PC-3 (cell line): Measurements from ENCODE around the gene CACTIN. TPM values are rescaled to one million over a fixed set of nuclear protein-coding genes. Genes with fewer than 3 reads are reported as not detected.
A peak's percentile ranks its signal among the peaks of the same experiment; 100 is the strongest.

Experiments
- ATAC-seq: fragments of 200-7000 bp; cut with Tn5 transposase; 2 replicates; pipeline ENCODE4 v1.9.1; 2020; ENCODE audit warnings: mild to moderate bottlenecking, moderate library complexity
- BruUV-seq: library from RNA; stranded (reverse); fragments of 400-500 nt; replicated peaks from 2 replicates; lab custom pipeline; 2021; lab: Mats Ljungman, UMichigan
- CTCF ChIA-PET: fragments of 300-600 bp; sonication (Branson Sonifier 250); formaldehyde crosslinking; loops from one replicate; lab custom pipeline; 2022; ENCODE audit warnings: antibody characterized with exemption; lab: Charles Lee
- POLR2A ChIA-PET: fragments of 300-600 bp; sonication (Branson Sonifier 250); formaldehyde crosslinking; loops from one replicate; lab custom pipeline; 2022; ENCODE audit warnings: antibody characterized with exemption; ENCODE audit not compliant: unreplicated experiment; lab: Charles Lee
- DNase-seq: peaks from one replicate; pipeline ENCODE4 v3.0.0-alpha.2; 2015
- H2AFZ ChIP-seq: fragments of 300-600 bp; sonication (generic); 2 replicates; pipeline ENCODE4 v1.6.0; 2016; ENCODE audit warnings: antibody characterized with exemption, low read length
- H3F3A ChIP-seq: fragments of 300-600 bp; sonication (generic); one replicate; pipeline ENCODE4 v1.6.0; 2017; ENCODE audit warnings: antibody characterized with exemption, low read length, control low read depth, mild to moderate bottlenecking; ENCODE audit not compliant: unreplicated experiment
- H3K27ac ChIP-seq: fragments of 300-600 bp; sonication (generic); 2 replicates; pipeline ENCODE4 v1.5.1; 2016; ENCODE audit warnings: mild to moderate bottlenecking, low read length
- H3K27me3 ChIP-seq: fragments of 300-600 bp; sonication (generic); 2 replicates; pipeline ENCODE4 v1.6.1; 2016; ENCODE audit warnings: low read length, mixed read lengths
- H3K36me3 ChIP-seq: fragments of 300-600 bp; sonication (generic); 2 replicates; pipeline ENCODE4 v1.6.1; 2016; ENCODE audit warnings: low read depth, mixed run types, low read length, mixed read lengths
- H3K4me1 ChIP-seq: fragments of 300-600 bp; sonication (generic); 2 replicates; pipeline ENCODE4 v1.5.1; 2016; ENCODE audit warnings: low read length; ENCODE audit not compliant: insufficient read depth
- H3K4me2 ChIP-seq: fragments of 300-600 bp; sonication (generic); 2 replicates; pipeline ENCODE4 v1.6.0; 2016; ENCODE audit warnings: low read length
- H3K4me3 ChIP-seq: fragments of 300-600 bp; sonication (generic); 2 replicates; pipeline ENCODE4 v1.5.1; 2016; ENCODE audit warnings: mild to moderate bottlenecking, low read length, mixed read lengths
- H3K79me2 ChIP-seq: fragments of 300-600 bp; sonication (generic); 2 replicates; pipeline ENCODE4 v1.6.1; 2017; ENCODE audit warnings: low read length, mixed read lengths
- H3K9ac ChIP-seq: fragments of 300-600 bp; sonication (generic); 2 replicates; pipeline ENCODE4 v1.6.0; 2016; ENCODE audit warnings: mild to moderate bottlenecking, low read length
- H3K9me2 ChIP-seq: fragments of 300-600 bp; sonication (generic); replicated peaks from 2 replicates; pipeline ENCODE4 v1.6.1; 2016; ENCODE audit warnings: mixed run types, low read length, mixed read lengths
- H3K9me3 ChIP-seq: fragments of 300-600 bp; sonication (generic); 2 replicates; pipeline ENCODE4 v1.6.1; 2016; ENCODE audit warnings: low read length, mixed read lengths
- H4K20me1 ChIP-seq: fragments of 300-600 bp; sonication (generic); 2 replicates; pipeline ENCODE4 v1.6.1; 2016; ENCODE audit warnings: low read length, mixed read lengths
- EZH2 ChIP-seq: fragments of 300-600 bp; sonication (generic); IDR thresholded peaks from one replicate; pipeline ENCODE4 v1.6.1; 2017; ENCODE audit warnings: antibody characterized with exemption, mild to moderate bottlenecking, low read length; ENCODE audit not compliant: unreplicated experiment
- EZH2phosphoT487 ChIP-seq: fragments of 300-600 bp; sonication (generic); IDR thresholded peaks from 2 replicates; pipeline ENCODE4 v1.6.1; 2018; ENCODE audit warnings: mild to moderate bottlenecking, antibody characterized with exemption, low read length, borderline replicate concordance
- intact Hi-C: fragments of 100-400 bp; cut with micrococcal nuclease; formaldehyde crosslinking; loops from 2 replicates; pipeline ENCODE4 v1.9.0; 2023
- total RNA-seq: library from RNA; depleted of rRNA; stranded (reverse); fragments of >200 nt; gene quantifications from 2 replicates; pipeline ENCODE4 v1.2.3, GENCODE V29; 2014
- TF ChIP-seq, protein P1 (sequence below): fragments of 300-600 bp; sonication (generic); conservative IDR thresholded peaks from 2 replicates; pipeline ENCODE4 v1.5.1; 2017; ENCODE audit warnings: antibody characterized with exemption, low read depth, mild to moderate bottlenecking, low read length

CACTIN gene
- total RNA-seq, 1 experiment from 2014 or later: 47.8 TPM

DNA sequence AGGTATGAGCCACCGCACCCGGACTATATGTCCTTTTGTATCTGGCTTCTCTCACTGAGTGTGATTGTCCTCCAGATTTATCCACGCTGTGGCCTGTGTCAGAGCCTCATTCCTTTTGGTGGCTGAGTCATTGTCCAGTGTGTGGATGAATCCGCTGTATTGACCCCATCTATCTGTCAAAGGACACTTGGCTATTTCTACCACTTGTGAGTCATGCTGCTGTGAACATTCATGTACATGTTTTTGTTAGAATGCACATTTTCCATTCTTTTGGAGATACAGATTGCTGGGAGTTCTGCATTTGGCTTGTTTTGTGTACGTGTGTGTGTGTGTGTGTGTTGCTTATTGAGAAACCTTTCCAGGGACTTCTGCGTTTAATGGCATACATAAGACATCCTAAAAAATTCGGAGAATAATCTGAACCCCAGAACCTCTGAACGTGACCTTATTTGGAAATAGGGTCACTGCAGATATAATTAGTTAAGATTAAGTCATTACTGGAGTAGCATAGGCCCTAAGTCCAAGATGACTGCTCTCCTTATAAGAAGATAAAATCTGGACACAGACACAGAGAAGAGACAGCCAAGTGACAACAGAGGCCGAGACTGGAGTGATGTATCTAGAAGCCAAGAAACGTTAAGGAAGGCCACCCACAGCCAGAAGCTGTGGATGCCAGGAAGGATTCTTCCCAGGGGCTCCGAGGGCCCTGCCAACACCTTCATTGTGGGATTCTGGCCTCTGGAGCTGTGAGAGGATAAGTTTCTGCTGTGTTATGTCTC is 46.2 kb downstream of the CACTIN start:
- no peaks in the 10 kb centered on the region for H3K27me3 ChIP-seq
- H3K36me3 ChIP-seq: no peaks in the 10 kb centered on the region; the same call in 1 of the 2 replicates
- no peak overlapping the region for H3K4me3 ChIP-seq
- ChIA-PET CTCF (no interaction called here), POLR2A (no interaction called here)
- no peaks in the 10 kb centered on the region for H3F3A ChIP-seq
- no peak overlapping the region for H3K4me2 ChIP-seq
- no peaks in the 10 kb centered on the region for H4K20me1 ChIP-seq
- no peak overlapping the region for H2AFZ ChIP-seq
- H3K9me3 ChIP-seq: no peaks in the 10 kb centered on the region
- peak; percentile 94 for ATAC-seq
- TF ChIP-seq, protein P1, sequence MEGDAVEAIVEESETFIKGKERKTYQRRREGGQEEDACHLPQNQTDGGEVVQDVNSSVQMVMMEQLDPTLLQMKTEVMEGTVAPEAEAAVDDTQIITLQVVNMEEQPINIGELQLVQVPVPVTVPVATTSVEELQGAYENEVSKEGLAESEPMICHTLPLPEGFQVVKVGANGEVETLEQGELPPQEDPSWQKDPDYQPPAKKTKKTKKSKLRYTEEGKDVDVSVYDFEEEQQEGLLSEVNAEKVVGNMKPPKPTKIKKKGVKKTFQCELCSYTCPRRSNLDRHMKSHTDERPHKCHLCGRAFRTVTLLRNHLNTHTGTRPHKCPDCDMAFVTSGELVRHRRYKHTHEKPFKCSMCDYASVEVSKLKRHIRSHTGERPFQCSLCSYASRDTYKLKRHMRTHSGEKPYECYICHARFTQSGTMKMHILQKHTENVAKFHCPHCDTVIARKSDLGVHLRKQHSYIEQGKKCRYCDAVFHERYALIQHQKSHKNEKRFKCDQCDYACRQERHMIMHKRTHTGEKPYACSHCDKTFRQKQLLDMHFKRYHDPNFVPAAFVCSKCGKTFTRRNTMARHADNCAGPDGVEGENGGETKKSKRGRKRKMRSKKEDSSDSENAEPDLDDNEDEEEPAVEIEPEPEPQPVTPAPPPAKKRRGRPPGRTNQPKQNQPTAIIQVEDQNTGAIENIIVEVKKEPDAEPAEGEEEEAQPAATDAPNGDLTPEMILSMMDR: no peak
- TF ChIP-seq EZH2phosphoT487 (no peak), EZH2 (no peak)
- BruUV-seq: no TSS peak
- intact Hi-C loops: no loop called here
- H3K27ac ChIP-seq: no peak overlapping the region
- no peak overlapping the region for H3K9ac ChIP-seq
- no peaks in the 10 kb centered on the region for H3K79me2 ChIP-seq
- no peaks in the 10 kb centered on the region for H3K9me2 ChIP-seq
- DNase-seq: peak; percentile 69
- H3K4me1 ChIP-seq: peaks cover 8% of the 10 kb centered on the region; the same call in 1 of the 2 replicates

DNA sequence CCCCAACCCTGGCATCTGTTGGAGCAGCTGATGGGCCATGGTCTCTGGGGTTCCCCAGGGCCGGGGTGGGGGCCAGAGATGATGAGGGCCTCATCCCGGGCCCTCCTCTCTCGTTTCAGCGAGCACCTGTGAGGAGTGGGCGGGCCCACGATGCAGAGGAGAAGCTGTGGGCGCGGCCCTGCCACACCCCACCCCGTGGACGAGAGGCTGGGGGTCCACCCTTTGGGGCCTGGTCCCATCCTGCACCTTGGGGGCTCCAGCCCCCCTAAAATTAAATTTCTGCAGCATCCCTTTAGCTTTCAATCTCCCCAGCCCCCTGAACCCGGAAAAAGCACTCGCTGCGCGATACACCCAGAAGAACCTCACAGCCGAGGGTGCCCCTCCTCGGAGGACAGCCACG is 48.2 kb downstream of the CACTIN start:
- Histone ChIP-seq H3K9me2 (no peaks in the 10 kb centered on the region), H3K79me2 (peaks cover 7% of the 10 kb centered on the region), H3F3A (no peaks in the 10 kb centered on the region), H3K27ac (no peak overlapping the region), H3K36me3 (peaks cover 3% of the 10 kb centered on the region), H3K27me3 (no peaks in the 10 kb centered on the region), H4K20me1 (no peaks in the 10 kb centered on the region), H3K9ac (no peak overlapping the region), H3K4me3 (no peak overlapping the region), H3K9me3 (no peaks in the 10 kb centered on the region), H3K4me2 (no peak overlapping the region), H2AFZ (no peak overlapping the region), H3K4me1 (peaks cover 8% of the 10 kb centered on the region; the same call in 1 of the 2 replicates)
- ChIA-PET CTCF (no interaction called here), POLR2A (no interaction called here)
- DNase-seq (no peak), ATAC-seq (no peak)
- intact Hi-C loops: no loop called here
- BruUV-seq: TSS peak; percentile 34
- TF ChIP-seq, protein P1: no peak
- no peak for TF ChIP-seq EZH2phosphoT487
- no peak for TF ChIP-seq EZH2

DNA sequence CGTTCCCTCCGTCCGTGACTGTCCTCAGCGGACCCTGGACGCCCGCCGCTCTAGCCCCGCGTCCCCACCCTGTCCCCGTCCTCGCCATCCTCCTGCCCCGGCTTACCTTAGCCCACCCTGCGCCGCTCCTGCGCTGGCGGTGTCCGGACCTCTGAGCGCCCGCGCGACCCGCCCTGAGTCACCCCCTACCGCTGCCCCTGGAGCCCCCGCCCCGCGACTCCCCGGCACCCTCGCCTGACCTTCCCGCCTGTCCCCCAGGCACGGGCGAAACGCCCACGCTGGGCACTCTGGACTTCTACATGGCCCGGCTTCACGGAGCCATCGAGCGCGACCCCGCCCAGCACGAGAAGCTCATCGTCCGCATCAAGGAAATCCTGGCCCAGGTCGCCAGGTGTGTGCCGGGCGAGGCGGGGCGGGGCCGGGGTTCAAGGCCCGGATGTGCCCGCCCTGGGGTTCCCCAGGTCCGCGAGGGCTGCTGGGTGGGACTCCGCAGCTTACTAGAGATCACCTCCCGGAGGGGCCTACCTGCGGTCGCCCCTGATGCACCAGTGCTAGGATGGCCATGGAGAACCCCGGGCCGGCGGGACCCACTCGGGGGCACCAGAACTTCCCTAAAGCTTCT is 48.8 kb downstream of the CACTIN start:
- H3F3A ChIP-seq: no peaks in the 10 kb centered on the region
- no peaks in the 10 kb centered on the region for H4K20me1 ChIP-seq
- H2AFZ ChIP-seq: no peak overlapping the region
- ChIA-PET POLR2A (no interaction called here), CTCF (no interaction called here)
- peaks cover 12% of the 10 kb centered on the region for H3K79me2 ChIP-seq
- H3K9ac ChIP-seq: no peak overlapping the region
- peaks cover 3% of the 10 kb centered on the region for H3K36me3 ChIP-seq
- H3K4me2 ChIP-seq: no peak overlapping the region
- TF ChIP-seq, protein P1: no peak
- TF ChIP-seq EZH2phosphoT487 (no peak), EZH2 (no peak)
- H3K4me1 ChIP-seq: peaks cover 8% of the 10 kb centered on the region; the same call in 1 of the 2 replicates
- H3K9me3 ChIP-seq: no peaks in the 10 kb centered on the region
- no peak overlapping the region for H3K4me3 ChIP-seq
- no peaks in the 10 kb centered on the region for H3K9me2 ChIP-seq
- intact Hi-C loops: no loop called here
- ATAC-seq (no peak), DNase-seq (no peak)
- H3K27ac ChIP-seq: no peak overlapping the region
- H3K27me3 ChIP-seq: no peaks in the 10 kb centered on the region
- BruUV-seq: no TSS peak
